Activated CD4-positive, alpha-beta T cell treated with anti-CD3 and anti-CD28 coated beads, Interleukin-2, amount 50 U/mL, for 16 hours (primary cell): ENCODE data around the gene CCDC17.
A peak's percentile ranks its signal among the peaks of the same experiment; 100 is the strongest.

Source experiments
- DNase-seq: peaks from one replicate; pipeline ENCODE4 v3.0.0-alpha.2; 2020

CCDC17 gene

DNA sequence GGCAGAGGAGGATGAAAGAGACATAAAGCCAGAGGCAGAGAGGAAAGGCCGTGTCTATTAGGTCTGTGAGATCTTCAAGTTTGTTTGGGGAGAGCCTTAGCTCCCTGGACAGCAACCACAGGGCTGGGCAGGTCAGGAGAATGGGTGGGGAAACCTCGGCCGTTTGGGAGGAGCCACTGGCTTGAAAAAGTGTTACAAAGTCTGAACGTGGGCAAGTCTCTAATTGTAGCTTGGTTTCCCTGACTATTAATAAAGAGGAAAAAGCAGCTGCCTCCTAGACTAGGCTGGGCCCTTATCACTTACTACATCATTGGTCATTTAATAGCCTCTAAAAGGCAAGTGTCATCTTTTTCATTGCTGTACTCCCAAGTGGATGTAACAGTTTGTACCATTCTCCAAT lies at the start of gene CCDC17:
Gene CCDC17, minus strand, starts transcription at position 83 of the 400 bp plus-strand sequence. CDS start 145 bp downstream, outside the sequence.
- DNase-seq = no peak

DNA sequence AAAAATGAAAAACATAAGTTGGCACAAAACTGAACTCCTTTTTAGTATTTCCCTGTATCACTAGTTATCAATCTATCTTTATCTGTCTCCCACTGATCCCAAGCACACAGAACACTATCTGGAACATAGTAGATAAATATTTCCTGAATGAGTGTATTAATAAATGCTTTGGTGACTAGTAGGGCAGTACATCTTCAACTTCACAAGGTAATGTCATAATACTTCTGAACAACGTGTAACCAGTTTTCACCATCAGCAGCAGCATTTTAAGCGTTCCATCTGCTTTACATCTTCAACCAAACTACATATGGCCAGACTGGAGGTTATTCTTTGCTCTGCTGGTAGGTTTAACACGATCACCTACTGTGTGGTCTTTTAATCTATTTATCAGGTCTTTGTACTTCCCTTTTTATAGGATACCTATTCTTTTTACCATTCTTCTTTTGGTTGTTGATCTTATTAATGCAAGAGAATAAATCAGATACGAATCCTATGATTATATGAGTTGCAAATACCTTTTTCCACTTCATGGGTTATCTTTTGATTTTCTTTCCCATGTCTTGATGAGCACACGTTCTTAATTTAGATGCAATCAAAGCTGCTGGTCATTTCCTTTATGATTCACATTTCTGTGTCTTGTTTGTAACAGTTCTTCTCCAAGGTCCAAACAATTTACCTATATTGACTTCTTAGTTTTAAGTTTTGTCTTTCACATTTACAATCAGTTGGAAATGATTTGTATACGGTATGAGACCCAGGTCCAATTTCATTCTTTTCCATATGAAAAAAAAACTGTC lies 46.2 kb upstream of the CCDC17 start:
- no peak for DNase-seq

DNA sequence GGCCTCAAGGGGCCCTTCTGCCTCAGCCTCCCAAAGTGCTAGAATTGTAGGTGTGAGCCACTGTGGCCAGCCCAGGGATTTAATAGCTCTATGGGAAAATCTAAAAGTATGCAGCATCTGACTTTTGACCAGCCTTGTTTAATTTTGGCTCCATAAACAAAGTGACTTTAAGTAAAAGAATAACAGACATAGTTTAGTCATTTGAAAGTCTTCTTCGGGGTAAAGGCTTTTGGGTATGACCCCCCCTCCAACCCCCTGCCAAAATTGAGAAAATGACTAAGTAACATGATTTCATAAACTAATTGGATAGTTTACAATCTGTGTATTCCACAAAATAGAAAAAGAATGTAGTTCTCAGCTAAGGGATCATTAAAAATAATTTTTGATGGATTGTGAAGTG lies 45.5 kb upstream of the CCDC17 start:
- no peak for DNase-seq

DNA sequence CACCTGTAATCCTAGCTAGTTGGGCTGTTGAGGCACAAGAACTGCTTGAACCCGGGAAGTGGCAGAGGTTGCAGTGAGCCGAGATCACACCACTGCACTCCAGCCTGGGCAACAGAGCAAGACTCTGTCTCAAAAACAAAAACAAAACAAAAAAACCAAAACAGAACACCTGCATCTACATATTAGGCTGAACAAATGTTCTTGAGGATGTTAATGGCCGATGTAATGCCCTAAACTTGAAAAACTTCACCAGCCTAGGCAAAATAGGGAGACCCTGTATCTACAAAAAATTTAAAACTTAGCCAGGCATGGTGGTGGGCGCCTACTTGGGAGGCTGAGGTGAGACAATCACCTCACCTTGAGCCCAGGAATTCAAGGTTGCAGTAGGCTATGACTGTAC lies 44.7 kb upstream of the CCDC17 start:
- no peak for DNase-seq

DNA sequence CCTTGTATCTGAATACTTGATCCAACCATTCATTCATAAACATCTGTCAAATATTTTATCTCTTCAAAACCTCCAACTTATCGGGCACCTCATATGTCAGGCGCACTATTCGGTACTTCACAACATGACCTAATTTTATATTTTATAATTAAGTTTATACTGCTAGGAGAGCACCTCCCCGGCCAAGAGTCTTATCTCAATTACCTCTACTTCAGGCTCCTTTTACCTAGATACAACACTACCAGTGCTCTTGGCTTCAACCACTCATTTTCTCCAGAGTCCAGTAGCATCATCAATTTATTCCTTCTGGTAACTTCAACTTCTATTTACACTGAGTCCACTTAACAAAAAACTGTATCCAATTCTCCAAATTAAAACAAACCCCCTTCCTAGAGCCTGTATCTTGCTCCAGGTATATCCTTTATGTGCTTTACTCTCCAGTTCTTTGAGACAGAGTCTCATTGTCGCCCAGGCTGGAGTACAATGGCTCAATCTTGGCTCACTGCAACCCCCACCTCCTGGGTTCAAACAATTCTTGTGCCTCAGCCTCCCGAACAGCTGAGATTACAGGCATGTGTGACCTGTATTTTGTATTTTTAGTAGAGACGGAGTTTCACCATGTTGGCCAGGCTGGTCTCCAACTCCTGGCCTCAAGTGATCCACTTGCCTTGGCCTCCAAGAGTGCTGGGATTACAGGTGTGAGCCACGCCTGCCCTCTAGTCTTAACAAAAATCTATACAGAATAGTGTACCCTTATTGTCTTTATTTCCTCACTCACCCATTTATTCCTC lies 43.7 kb upstream of the CCDC17 start:
- no peak for DNase-seq

DNA sequence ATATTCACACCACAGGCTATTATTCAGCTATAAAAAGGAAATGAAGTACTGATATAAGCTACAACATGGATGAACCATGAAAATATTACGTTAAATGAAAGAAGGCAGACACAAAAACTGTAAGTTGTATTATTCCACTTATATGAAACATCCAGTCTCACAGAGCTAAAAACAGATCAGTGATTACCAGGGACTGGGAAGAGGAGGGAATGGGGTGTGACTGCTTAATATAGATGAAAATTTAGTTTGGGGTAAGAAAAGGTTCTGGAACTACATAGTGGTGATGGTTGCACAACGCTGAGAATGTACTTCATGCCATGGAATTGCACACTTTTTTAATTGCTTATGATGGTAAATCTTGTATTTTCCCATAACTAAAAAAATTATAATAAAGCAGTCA lies 43.0 kb upstream of the CCDC17 start:
- no peak for DNase-seq

DNA sequence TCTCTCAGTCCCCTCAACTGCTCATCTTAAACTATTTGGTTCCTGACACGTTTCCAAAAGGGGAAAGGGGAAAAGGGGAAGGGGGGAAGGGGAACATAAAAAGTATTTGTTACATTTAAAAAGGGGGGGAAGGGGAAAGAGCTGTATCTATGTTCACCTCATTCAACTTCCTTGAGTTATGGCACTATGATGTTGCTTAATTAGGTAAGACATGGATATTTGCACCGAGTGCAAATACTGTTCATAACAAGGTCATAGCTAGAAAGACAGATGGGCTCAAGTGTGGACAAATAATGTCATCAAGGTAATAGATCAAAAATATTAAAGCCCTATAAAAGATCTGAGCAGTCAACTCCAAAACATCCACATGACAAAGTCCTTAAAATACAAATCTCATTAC lies 36.5 kb upstream of the CCDC17 start:
- no peak for DNase-seq

DNA sequence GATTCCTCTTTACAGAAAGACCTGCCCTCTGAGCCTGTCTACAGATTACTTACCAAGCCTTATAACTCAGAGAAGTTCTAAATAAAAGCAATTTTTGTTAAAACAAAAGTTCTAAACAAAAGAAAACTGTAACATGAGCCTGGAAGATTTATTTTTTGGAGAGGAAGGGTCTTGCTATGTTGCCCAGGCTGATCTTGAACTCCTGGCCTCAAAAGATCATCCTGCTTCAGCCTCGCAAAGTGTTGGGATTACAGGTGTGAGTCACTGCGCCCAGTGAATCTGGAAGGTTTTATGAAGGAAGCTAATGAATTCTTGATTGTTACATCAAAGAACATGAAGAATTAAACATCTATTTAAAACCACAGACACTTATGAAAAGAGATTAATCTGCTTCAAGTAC lies 35.4 kb upstream of the CCDC17 start:
- no peak for DNase-seq

DNA sequence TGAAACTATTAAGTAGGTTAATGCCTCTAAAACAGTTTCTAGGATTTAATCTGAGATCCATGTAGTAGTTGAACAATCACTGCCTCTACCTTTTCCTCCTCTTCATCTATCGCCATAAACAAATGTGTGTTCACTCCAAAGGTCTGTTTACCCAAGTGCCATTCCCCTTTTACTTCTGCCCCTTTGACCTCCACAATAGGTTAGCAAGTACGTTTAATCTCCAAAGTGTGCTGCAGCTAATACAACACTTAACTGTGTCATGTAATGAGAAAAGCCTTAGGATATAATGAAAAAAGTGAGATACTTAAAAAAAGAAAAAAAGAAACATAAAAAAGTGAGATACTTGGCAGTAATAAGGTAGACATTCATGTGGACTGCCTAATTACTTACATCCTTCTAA lies 34.3 kb upstream of the CCDC17 start:
- no peak for DNase-seq

DNA sequence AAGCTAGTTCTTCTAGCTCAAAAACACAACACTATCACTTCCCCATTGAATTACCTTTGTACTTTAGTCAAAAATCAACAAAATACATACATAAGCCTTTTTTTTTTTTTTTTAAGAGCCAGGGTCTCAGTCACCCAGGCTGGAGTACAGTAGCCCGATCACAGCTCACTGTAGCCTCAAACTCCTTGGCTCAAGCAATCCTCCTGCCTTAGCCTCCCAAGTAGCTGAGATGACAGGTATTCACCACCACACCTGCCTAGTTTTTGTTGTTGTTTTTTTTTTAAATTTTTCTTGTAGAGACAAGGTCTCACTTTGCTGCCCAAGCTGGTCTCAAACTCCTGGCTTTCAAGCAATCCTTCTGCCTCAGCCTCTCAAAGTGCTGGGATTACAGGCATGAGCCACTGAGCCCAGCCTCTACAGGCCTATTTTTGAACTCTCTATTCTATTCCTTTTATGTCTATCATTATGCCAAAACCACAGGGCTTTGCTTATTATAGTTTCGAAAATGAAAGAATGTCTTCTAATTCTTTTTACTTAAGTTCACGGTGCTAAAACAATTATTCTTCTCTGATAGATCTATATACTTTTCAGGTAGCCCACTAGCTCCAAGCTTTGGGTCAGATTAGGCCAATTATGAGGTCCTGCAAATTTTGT lies 32.8 kb upstream of the CCDC17 start:
- no peak for DNase-seq

DNA sequence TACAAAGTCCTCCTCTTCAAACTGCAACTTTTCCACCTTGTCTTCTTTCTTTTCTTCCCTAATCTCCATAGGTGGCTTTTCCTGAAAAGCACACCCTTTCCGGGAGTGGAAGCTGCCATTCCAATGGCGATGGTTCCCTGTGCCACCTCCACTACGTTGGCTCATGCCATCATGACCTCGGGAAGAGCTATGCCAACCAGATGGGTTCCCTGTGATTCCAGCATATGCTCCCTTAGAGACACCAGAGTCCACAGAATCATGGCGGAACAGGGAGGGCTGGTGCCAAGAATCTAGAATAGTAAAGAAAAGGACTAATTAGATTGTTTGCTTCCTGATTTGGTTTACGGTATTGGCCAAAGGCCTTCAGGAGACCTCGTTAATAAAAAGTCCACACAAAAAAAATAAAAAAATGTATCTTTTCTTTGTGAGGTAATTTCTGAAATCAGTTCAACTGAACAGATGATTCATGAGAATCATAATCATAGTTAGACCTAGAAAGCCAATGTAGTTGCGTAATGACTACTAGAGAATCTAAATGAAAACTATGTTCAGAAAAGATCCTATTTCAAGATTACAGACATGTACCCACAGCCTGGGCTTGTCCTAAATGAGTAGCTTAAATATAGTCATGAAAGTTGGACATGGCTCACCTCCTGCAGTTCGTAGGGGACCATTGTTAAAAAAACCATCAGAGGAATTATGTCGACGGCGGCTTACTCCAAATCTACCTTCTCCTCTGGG lies 30.9 kb upstream of the CCDC17 start:
- peak; percentile 80 for DNase-seq

DNA sequence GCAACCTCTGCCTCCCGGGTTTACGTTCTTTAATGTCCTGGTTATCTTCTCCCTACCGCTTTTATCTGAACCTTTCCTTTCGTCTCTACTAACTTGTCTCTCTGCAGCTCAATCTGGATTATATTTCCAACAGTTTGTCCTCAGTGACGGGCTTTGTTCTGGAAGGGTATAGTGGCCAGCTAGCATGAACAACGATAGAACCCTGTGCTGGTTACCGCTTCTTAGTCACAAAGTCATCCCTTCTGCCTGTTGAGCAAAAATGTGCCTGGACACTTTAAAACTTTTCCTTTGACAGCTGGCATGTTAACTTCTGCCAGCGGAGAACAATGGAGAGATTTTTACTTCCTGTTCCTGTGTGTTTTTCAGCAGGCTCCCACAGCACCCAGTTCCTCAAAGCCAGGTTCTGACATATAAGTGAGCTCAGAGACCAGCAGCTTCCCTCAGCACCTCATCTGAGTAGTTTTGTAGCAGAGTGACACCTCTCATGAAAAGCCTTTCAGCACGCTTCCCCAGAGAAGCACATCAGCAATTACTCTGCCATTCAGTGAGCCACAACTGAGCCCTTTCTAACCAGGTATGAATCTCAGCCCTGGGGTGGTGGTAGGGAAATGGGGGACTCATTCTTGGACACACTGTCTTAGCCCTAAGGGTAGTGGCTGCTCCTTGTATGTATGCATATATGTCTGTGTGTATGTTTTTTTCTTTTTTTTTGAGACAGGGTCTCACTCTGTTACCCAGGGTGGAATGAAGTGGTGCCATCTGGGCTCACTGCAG lies 23.6 kb upstream of the CCDC17 start:
- no peak for DNase-seq

DNA sequence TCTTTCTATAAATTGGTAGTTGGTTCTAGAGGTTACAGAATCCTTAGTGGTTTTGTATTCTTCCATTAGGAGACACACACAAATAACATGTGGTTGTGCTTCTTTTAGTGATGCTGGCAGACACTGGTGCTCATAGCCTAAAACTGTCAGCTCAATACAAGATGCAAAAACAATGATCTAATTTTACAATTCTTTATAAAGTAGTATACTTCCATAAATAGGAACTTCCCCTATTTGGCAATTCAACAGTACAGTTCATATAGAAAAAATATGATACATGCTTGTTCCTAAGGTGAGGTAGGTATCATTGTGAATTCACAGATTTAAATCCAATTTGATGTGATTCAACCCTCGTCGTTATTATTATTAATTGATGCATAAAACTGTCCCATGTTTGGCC lies 20.8 kb upstream of the CCDC17 start:
- DNase-seq = no peak

DNA sequence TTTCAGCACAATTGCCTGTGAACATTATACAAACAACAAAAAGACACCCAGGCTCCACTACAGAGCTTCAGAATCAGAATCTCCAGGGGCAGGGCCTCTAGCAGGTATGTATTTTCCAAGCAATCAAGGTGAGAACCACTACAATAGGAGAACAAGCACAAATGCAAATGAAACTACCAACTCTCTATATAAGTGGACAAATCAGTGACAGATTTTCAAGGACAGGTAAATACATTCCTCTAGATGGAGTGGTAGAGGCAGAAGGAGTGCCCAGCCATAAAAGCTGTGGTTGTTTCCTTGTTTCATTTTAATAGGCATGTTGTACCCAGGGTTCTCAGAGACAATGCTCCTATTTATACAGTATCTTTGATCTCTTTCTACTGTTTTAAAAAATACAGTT lies 20.1 kb upstream of the CCDC17 start:
- no peak for DNase-seq

DNA sequence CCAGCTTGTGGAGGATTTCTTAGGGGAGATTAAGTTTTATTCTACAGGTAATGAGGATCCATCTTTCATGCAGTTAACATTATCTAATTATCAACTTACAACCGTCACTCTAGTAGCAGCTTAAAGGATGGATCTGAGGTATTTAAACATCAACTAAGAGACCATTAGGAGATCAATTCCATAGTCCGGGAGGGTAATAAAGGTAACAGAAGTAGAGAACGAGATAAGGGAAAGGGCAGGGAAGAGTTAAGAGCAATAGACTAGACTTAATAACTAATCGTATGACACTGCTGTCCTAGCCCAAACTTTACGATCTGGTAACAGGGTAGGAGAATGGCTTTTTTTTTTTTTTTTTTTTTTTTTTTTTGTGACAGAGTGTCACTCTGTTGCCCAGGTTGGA lies 19.5 kb upstream of the CCDC17 start:
- DNase-seq = no peak

DNA sequence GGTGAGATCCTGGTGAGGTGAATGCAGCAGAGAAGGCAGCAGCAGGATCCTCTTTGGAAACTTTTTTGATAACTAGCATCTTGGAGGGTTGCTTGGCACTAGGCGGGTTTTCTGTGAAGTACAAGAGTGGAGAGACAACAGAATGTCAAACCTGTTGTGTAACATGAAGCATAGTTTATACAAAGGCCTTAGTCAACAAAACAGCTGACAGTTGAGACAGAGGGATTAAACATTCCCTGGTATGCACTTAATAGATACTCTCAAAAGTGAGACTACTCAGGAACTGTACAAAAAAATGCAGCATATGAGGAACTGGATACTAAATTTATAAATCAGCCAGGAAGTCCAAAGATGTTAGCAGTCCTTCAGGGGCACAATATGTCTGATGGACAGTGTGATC lies 16.4 kb upstream of the CCDC17 start:
- DNase-seq = no peak

DNA sequence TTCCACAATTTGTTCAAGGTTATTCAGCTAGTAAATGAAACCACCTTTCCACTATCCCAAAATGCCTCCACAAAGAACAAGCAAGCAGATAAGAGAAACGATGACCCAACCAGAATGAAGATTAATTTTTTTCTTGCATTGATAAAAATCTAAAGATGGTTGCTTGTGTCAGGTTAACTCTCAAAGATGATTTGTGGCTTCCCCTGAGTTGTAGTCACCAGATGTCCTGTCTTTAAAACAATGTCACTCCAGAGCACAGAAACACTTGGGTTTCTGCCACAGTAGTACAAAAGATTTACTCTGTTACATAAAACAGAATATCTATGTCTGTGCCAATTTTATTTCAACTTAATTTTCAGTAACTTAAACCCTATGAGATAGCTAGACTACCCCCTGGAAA lies 11.4 kb upstream of the CCDC17 start:
- DNase-seq = no peak

DNA sequence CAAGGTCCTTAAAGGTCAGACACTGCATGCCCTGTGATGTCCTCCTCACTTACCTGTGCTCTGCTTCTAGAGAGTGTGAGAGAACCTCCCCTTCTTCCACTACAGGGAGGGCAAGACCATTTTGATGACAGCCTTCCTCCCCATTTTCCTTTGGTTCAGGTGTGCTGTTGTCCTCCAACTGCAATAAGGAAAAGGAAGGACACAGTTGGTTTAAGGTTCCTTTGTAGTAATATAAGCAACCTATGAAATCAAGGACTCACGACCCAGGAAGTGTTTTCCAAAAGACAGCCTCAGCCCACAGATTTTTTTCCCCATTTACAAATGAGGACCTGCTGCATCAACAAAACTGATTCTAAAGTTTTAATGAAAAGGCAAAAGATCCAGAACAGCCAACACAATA lies 6.6 kb upstream of the CCDC17 start:
- DNase-seq = no peak

DNA sequence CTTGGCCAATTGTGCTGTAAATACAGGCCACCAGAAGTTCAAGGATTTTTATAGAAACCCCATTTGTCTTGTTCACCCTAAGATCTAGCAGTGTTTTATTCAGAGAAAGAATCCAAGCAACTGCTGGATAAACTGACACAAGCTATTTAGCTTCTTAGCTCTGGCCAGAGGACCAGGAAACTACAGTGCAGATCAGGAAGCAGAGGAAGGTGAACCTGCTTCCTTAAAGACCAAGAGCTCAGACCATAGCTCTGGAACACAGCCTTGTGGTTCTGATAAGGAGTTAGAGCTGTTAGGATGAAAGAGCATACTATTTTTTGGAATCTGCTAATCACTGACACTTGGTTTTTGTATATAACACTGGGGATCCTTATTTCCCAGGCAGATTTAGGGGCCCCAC lies 5.2 kb upstream of the CCDC17 start:
- DNase-seq = no peak

DNA sequence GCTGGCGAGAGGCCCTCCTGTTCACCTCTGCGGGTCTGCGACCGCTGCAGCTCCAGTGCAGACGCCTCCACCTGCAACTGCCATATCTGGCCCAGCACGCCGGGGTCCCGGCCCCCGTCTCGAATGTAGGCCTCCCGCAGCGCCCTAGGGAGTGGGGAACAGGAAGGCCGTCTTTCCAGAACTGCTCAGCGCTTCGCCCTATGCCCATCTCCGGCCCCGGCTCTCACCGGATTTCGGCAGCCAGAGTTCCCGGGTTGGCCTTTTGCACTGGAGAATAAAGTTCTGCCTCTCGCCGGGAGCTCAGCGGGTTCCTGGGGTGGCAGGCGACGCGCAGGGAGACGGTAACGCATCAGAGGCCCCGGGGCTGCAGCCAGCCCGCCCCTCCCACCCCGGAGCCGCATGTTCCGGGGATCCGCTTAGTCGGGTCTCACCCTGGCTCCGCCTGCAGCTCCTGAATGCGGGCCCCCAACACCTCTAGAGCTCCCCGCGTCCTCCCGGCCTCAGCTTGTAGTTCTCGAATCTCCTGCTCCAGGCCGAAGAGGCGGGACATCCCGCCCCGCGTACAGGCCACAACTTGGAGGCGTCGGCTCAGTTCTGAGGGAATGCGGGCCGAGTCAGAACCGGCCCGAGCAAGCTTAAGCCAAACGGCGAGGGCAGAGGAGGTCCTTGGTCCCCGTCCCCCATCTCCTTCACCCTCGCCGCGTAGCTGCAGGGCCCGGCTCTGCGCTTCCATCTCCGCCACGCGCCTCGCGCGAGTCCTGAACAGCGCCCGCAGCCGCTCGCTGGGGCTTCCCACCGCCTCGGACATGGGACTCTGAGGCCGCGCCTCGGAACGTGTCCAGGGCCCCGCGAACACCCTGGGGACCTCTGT lies 1.1 kb downstream of the CCDC17 start:
- DNase-seq = no peak

DNA sequence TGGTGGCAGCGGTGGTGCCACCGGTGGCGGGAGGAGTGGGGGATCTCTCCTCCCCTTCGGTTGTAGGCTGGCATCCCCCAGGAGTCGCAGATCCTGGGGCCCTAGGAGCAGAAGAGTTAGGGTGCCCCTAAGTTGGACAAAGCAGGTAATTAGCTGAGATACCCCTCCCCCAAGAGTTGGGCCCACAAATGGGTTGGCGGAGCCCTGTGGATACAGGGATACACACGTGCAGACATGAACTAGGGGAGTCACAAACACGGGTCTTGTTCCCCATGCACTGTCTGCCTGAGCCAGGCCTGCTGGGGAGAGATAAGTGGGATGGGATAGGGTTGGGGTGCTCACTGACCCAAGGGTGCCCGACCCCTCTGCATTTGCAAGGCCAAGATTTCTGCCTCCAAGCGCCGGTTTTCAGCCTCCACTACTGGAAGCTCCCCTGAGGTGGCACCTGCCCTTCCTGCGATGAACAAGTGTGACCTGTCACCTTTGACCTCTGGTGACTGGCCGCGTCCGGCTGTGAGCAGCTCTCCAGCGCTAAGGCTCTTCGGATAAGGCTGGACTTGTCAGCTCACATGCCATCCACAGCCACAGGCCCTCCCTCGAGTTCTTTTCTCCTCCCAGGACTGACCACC lies 1.8 kb downstream of the CCDC17 start:
- DNase-seq = no peak
